ENCODE data around the gene TAL2.

TAL2 gene

GRCh38 chr9:105662184-105663104 is at the start of gene TAL2:
Gene TAL2 (plus strand): TSS chr9:105662457. CDS start chr9:105662497, 40 bp downstream.
- DNase-seq: no peak

GRCh38 chr9:105621001-105621400 is 41.3 kb upstream of the TAL2 start:
- DNase-seq: peak in 1 of 2 donors; percentile 52

GRCh38 chr9:105625088-105625487 is 37.2 kb upstream of the TAL2 start:
- DNase-seq: no peak

GRCh38 chr9:105632807-105633206 is 29.4 kb upstream of the TAL2 start:
- DNase-seq: no peak

- DNase-seq: no peak
Measured at GRCh38 chr9:105633411-105633810, 28.8 kb upstream of the TAL2 start.

GRCh38 chr9:105636331-105636730 is 25.9 kb upstream of the TAL2 start:
- DNase-seq: no peak

- DNase-seq: no peak
Measured at GRCh38 chr9:105637787-105638395, 24.4 kb upstream of the TAL2 start.

GRCh38 chr9:105639936-105640335 is 22.3 kb upstream of the TAL2 start:
- DNase-seq: no peak

- no peak for DNase-seq
Measured at GRCh38 chr9:105643795-105644194, 18.5 kb upstream of the TAL2 start.

GRCh38 chr9:105646879-105647594 is 15.2 kb upstream of the TAL2 start:
- no peak for DNase-seq

- no peak for DNase-seq
Measured at GRCh38 chr9:105647595-105648349, 14.5 kb upstream of the TAL2 start.

- no peak for DNase-seq
Measured at GRCh38 chr9:105651806-105652205, 10.5 kb upstream of the TAL2 start.

- DNase-seq: no peak
Measured at GRCh38 chr9:105656131-105656921, 5.9 kb upstream of the TAL2 start.

GRCh38 chr9:105658351-105658750 is 3.9 kb upstream of the TAL2 start:
- DNase-seq: no peak

GRCh38 chr9:105661011-105661410 is 1.2 kb upstream of the TAL2 start:
- peak in 1 of 2 donors; percentile 29 for DNase-seq

GRCh38 chr9:105663914-105664313 is 1.7 kb downstream of the TAL2 start:
- no peak for DNase-seq

- no peak for DNase-seq
Measured at GRCh38 chr9:105667867-105668266, 5.6 kb downstream of the TAL2 start.

- DNase-seq: no peak
Measured at GRCh38 chr9:105670315-105670714, 8.1 kb downstream of the TAL2 start.

GRCh38 chr9:105670775-105671174 is 8.5 kb downstream of the TAL2 start:
- no peak for DNase-seq

- no peak for DNase-seq
Measured at GRCh38 chr9:105672711-105673234, 10.5 kb downstream of the TAL2 start.

GRCh38 chr9:105673850-105674387 is 11.7 kb downstream of the TAL2 start:
- no peak for DNase-seq

Measured in hippocampal formation (tissue), 2 donors.